Neural cell (in vitro differentiated cells): ENCODE results near the gene PTGIS. TPM values are rescaled to one million over a fixed set of nuclear protein-coding genes. Genes with fewer than 3 reads are reported as not detected.

Experiments
- H2AFZ ChIP-seq: fragments of 200-600, 300-800 bp; sonication (generic), shearing (Covaris generic); 2 replicates; pipeline ENCODE4 v1.6.0; 2014; ENCODE audit warnings: low read depth, mild to moderate bottlenecking, antibody characterized with exemption, low read length, moderate library complexity
- H3F3A ChIP-seq: fragments of 200-600 bp; shearing (Covaris generic); 2 replicates; pipeline ENCODE4 v1.6.1; 2016; ENCODE audit warnings: mild to moderate bottlenecking, moderate library complexity, mixed read lengths, antibody characterized with exemption, low read length; ENCODE audit not compliant: insufficient read depth, poor library complexity, severe bottlenecking
- H3K27ac ChIP-seq: fragments of 200-600, 300-800 bp; sonication (generic), shearing (Covaris generic); 2 replicates; pipeline ENCODE4 v1.5.1; 2014; ENCODE audit warnings: mild to moderate bottlenecking, low read length, moderate library complexity
- H3K27me3 ChIP-seq: fragments of 300-800, 200-600 bp; sonication (generic), shearing (Covaris generic); 2 replicates; pipeline ENCODE4 v1.6.0; 2014; ENCODE audit warnings: mild to moderate bottlenecking, low read depth, low read length, moderate library complexity; ENCODE audit not compliant: insufficient read depth
- H3K36me3 ChIP-seq: fragments of 300-800, 200-600 bp; sonication (generic), shearing (Covaris generic); 2 replicates; pipeline ENCODE4 v1.5.1; 2014; ENCODE audit warnings: mild to moderate bottlenecking, antibody characterized with exemption, low read length, moderate library complexity; ENCODE audit not compliant: insufficient read depth
- H3K4me2 ChIP-seq: fragments of 300-800, 200-600 bp; sonication (generic), shearing (Covaris generic); 2 replicates; pipeline ENCODE4 v1.6.0; 2014; ENCODE audit warnings: mild to moderate bottlenecking, low read length
- H3K4me3 ChIP-seq: fragments of 300-800, 200-600 bp; sonication (generic), shearing (Covaris generic); 2 replicates; pipeline ENCODE4 v1.5.1; 2014; ENCODE audit warnings: mild to moderate bottlenecking, low read length, moderate library complexity
- H3K79me2 ChIP-seq: fragments of 200-600 bp; shearing (Covaris generic); replicated peaks from 2 replicates; pipeline ENCODE4 v1.6.0; 2014; ENCODE audit warnings: mild to moderate bottlenecking, low read length, moderate library complexity; ENCODE audit not compliant: insufficient read depth
- H3K9ac ChIP-seq: fragments of 300-800, 200-600 bp; sonication (generic), shearing (Covaris generic); 2 replicates; pipeline ENCODE4 v1.6.1; 2016; ENCODE audit warnings: mild to moderate bottlenecking, low read length, mixed read lengths
- H3K9me2 ChIP-seq: fragments of 200-600 bp; shearing (Covaris generic); 2 replicates; pipeline ENCODE4 v1.6.1; 2016; ENCODE audit warnings: mild to moderate bottlenecking, low read length, mixed read lengths; ENCODE audit not compliant: insufficient read depth
- H3K9me3 ChIP-seq: fragments of 200-600, 300-800 bp; sonication (generic), shearing (Covaris generic); 2 replicates; pipeline ENCODE4 v1.6.1; 2016; ENCODE audit warnings: mild to moderate bottlenecking, mixed run types, low read length, moderate library complexity, mixed read lengths
- H4K20me1 ChIP-seq: fragments of 200-600 bp; shearing (Covaris generic); 2 replicates; pipeline ENCODE4 v1.6.1; 2016; ENCODE audit warnings: mild to moderate bottlenecking, mixed run types; ENCODE audit not compliant: insufficient read depth
- CTCF ChIP-seq: fragments of 450-650 bp; IDR thresholded peaks from 2 replicates; pipeline ENCODE4 v1.5.1; 2014; ENCODE audit warnings: antibody characterized with exemption, mild to moderate bottlenecking, moderate library complexity; ENCODE audit not compliant: poor library complexity, severe bottlenecking
- EP300 ChIP-seq: fragments of 450-650 bp; conservative IDR thresholded peaks from 2 replicates; pipeline ENCODE4 v1.6.1; 2014; ENCODE audit warnings: antibody characterized with exemption, mild to moderate bottlenecking, moderate library complexity; ENCODE audit not compliant: poor library complexity, severe bottlenecking
- EZH2 ChIP-seq: fragments of 200-600, 300-800 bp; shearing (Covaris generic), sonication (generic); IDR thresholded peaks from 2 replicates; pipeline ENCODE4 v1.6.1; 2014; ENCODE audit warnings: antibody characterized with exemption, low read length, borderline replicate concordance, mild to moderate bottlenecking; ENCODE audit not compliant: insufficient read depth, poor library complexity, severe bottlenecking
- MXI1 ChIP-seq: fragments of 450-650 bp; conservative IDR thresholded peaks from 2 replicates; pipeline ENCODE4 v1.6.1; 2014; ENCODE audit warnings: antibody characterized with exemption, mild to moderate bottlenecking; ENCODE audit not compliant: poor library complexity, severe bottlenecking
- POLR2AphosphoS5 ChIP-seq: IDR thresholded peaks from 2 replicates; pipeline ENCODE4 v1.6.1; 2012
- RAD21 ChIP-seq: fragments of 450-650 bp; conservative IDR thresholded peaks from 2 replicates; pipeline ENCODE4 v1.6.1; 2014; ENCODE audit warnings: antibody characterized with exemption, mild to moderate bottlenecking, moderate library complexity
- SMC3 ChIP-seq: fragments of 450-650 bp; conservative IDR thresholded peaks from 2 replicates; pipeline ENCODE4 v1.6.1; 2014; ENCODE audit warnings: antibody characterized with exemption, mild to moderate bottlenecking, moderate library complexity; ENCODE audit not compliant: poor library complexity
- TAF1 ChIP-seq: IDR thresholded peaks from 2 replicates; pipeline ENCODE4 v1.6.1; 2012; ENCODE audit warnings: low read depth
- polyA plus RNA-seq: library from polyadenylated mRNA; depleted of rRNA; stranded (reverse); fragments of >200 nt; gene quantifications from 2 replicates; pipeline ENCODE4 v1.2.3, GENCODE V29; 2014
- TF ChIP-seq, protein P1 (sequence below): IDR thresholded peaks from 2 replicates; pipeline ENCODE4 v1.6.1; 2012; ENCODE audit warnings: borderline replicate concordance

Gene PTGIS
- polyA plus RNA-seq, 1 donor from 2014 or later = 3.2 TPM

GRCh38 chr20:49466114-49466912 lies 101.6 kb downstream of the PTGIS start:
- Histone ChIP-seq H3K9ac (no peak overlapping the region), H3K36me3 (no peaks in the 10 kb centered on the region), H3F3A (no peaks in the 10 kb centered on the region), H3K4me3 (no peak overlapping the region), H2AFZ (no peak overlapping the region), H4K20me1 (no peaks in the 10 kb centered on the region), H3K9me2 (no peaks in the 10 kb centered on the region), H3K27ac (no peak overlapping the region), H3K27me3 (no peaks in the 10 kb centered on the region), H3K79me2 (no peaks in the 10 kb centered on the region), H3K9me3 (no peaks in the 10 kb centered on the region), H3K4me2 (no peak overlapping the region)
- no peak for TF ChIP-seq TAF1
- TF ChIP-seq, protein P1, sequence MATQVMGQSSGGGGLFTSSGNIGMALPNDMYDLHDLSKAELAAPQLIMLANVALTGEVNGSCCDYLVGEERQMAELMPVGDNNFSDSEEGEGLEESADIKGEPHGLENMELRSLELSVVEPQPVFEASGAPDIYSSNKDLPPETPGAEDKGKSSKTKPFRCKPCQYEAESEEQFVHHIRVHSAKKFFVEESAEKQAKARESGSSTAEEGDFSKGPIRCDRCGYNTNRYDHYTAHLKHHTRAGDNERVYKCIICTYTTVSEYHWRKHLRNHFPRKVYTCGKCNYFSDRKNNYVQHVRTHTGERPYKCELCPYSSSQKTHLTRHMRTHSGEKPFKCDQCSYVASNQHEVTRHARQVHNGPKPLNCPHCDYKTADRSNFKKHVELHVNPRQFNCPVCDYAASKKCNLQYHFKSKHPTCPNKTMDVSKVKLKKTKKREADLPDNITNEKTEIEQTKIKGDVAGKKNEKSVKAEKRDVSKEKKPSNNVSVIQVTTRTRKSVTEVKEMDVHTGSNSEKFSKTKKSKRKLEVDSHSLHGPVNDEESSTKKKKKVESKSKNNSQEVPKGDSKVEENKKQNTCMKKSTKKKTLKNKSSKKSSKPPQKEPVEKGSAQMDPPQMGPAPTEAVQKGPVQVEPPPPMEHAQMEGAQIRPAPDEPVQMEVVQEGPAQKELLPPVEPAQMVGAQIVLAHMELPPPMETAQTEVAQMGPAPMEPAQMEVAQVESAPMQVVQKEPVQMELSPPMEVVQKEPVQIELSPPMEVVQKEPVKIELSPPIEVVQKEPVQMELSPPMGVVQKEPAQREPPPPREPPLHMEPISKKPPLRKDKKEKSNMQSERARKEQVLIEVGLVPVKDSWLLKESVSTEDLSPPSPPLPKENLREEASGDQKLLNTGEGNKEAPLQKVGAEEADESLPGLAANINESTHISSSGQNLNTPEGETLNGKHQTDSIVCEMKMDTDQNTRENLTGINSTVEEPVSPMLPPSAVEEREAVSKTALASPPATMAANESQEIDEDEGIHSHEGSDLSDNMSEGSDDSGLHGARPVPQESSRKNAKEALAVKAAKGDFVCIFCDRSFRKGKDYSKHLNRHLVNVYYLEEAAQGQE = no peak
- TF ChIP-seq SMC3 = no peak
- TF ChIP-seq RAD21 = no peak
- no peak for TF ChIP-seq CTCF

DNA sequence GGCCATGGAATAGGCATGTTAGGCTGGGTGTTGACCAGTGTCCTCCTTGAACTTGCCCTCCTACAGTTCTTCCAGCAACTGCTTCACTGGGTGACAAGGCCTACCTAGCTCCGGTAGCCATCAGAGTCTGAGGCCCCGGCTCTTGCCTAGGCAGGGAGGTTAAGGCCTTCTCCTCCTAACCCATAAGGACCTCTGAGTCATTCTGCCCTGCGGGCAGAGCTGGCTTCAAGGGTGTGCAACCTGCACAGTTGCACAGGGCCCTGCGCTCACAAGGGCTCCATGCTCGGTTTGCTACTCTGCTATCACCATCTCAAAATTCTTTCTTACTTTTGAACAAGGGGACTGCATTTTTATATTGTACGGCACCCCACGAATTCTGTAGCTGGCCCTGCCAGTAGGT lies 103.4 kb downstream of the PTGIS start:
- Histone ChIP-seq H3K4me3 (no peak overlapping the region), H3K27me3 (no peaks in the 10 kb centered on the region), H3K9me3 (no peaks in the 10 kb centered on the region), H3K79me2 (no peaks in the 10 kb centered on the region), H3K36me3 (no peaks in the 10 kb centered on the region), H3K9ac (no peak overlapping the region), H3K9me2 (no peaks in the 10 kb centered on the region), H2AFZ (no peak overlapping the region), H4K20me1 (no peaks in the 10 kb centered on the region), H3K27ac (no peak overlapping the region), H3F3A (no peaks in the 10 kb centered on the region), H3K4me2 (no peak overlapping the region)
- no peak for TF ChIP-seq TAF1
- no peak for TF ChIP-seq MXI1
- TF ChIP-seq POLR2AphosphoS5 = no peak
- no peak for TF ChIP-seq EZH2
- no peak for TF ChIP-seq SMC3
- no peak for TF ChIP-seq RAD21
- TF ChIP-seq, protein P1 = no peak
- TF ChIP-seq CTCF = no peak
- no peak for TF ChIP-seq EP300
